Measurements from ENCODE around the gene CBFA2T3. TPM values are rescaled to one million over a fixed set of nuclear protein-coding genes. Genes with fewer than 3 reads are reported as not detected.

The CBFA2T3 gene
- total and polyA plus RNA-seq, 2 of the 8 experiments (the other 6 are each of a cell fraction or from before 2014, with no cell fraction given), result 0.51 to 1.3 TPM

DNA sequence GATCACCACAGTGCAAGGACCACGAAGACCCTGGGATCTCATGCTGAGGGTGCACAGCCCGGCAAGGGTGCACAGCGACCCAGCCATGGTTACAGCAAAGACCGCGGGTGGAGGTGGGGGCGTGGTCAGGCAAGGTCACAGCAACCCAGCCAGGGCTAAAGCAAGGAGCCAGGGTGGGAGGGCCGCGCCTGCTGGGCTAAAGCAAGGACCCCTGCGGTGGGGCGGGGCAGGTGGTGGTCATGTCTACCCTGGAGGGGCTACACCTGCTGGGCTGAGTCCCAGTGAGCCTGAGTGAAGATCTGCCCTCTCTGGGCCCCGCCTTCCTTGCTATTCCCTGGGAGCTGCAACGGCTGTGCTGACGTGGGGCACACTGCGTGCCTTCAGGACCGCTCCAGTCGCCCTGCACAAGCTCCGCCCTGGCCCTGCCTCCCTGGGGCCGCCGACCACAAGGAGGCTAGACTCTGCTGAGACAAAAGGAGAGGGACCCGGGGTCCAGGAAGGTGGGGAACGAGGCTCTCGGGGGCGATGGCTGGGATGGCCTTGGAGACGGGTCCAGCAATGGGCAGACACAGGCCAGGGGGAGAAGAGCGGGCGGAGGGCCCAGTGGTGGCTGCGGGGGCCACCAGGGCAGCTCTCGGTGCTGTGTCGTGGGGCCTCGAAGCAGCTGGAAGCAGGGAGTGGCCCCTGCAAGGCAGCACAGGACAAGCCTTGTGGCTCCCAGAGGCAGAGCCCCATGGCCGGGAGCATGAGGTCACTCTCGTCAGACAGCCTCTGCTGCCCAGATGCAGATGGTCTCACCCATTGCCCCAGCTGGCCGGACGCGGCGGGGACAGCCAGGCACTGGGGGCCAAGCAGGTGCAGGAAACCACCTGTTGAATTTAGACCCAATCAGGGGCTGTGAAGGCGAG, 52.8 kb downstream of the CBFA2T3 start:
- no peak for FAIRE-seq
- TF ChIP-seq ASH2L (IDR thresholded peaks at IDR 0.05; ENCODE audit: low read length), result no peak
- TF ChIP-seq GABPA (IDR thresholded peaks at IDR 0.05; ENCODE audit: borderline replicate concordance, insufficient read depth, low read length), result peak; percentile 34; the same call in 1 of the 2 replicates
- Histone ChIP-seq H4K5ac (ENCODE audit: insufficient read length, low read depth, low read length) (no peak overlapping the region), H3K14ac (ENCODE audit: insufficient read length) (no peak overlapping the region), H3K79me1 (ENCODE audit: low read depth, low read length) (no peaks in the 10 kb centered on the region), H3K56ac (replicated peaks; ENCODE audit: insufficient read length, low read depth, low read length) (no peak overlapping the region), H2BK12ac (ENCODE audit: low read depth, low read length) (peak overlapping the region; percentile 95; the same call in 1 of the 2 replicates), H3K79me2 (ENCODE audit: control insufficient read depth in 1 of 2, insufficient read depth in 2 of 2, low read length in 2 of 2) (no peaks in the 10 kb centered on the region), H2AFZ (ENCODE audit: low read length) (no peak overlapping the region), H3K4me2 (ENCODE audit: insufficient read depth in 1 of 2, low read depth in 2 of 2, low read length in 2 of 2) (no peak overlapping the region; a peak in 1 of 4 replicates), H3K4me3 (ENCODE audit: extremely low read depth in 1 of 4, insufficient read depth in 2 of 4, low read depth in 3 of 4, low read length in 4 of 4) (no peak overlapping the region), H2AK5ac (ENCODE audit: low read depth, low read length) (no peak overlapping the region), H3K4ac (replicated peaks; ENCODE audit: insufficient read length, low read depth, low read length) (no peak overlapping the region), H3K27me3 (replicated peaks in 1 of 4; ENCODE audit: control insufficient read depth in 3 of 4, extremely low read depth in 1 of 4, insufficient read depth in 3 of 4, low read length in 3 of 4) (no peaks in the 10 kb centered on the region), H2BK5ac (ENCODE audit: low read depth, low read length) (peak overlapping the region; percentile 81; the same call in 1 of the 2 replicates), H3K4me1 (replicated peaks in 1 of 4; ENCODE audit: control insufficient read depth in 3 of 4, insufficient read depth in 4 of 4, low read length in 3 of 4) (peaks cover 0 to 30% (median 16%) of the 10 kb centered on the region in 4 experiments; a peak in 5 of 7 replicates), H4K8ac (ENCODE audit: extremely low read depth, insufficient read depth, low read length) (peak overlapping the region; percentile 42), H3K27ac (ENCODE audit: low read depth, low read length) (no peak overlapping the region), H3K23ac (ENCODE audit: insufficient read length) (no peak overlapping the region), H2BK20ac (ENCODE audit: low read length) (0 out of 2 replicates have a peak overlapping the region, but pooled peaks have one; percentile 95), H4K20me1 (replicated peaks in 1 of 2; ENCODE audit: control insufficient read depth in 1 of 2, insufficient read depth in 2 of 2, low read length in 2 of 2) (no peaks in the 10 kb centered on the region), H3K23me2 (ENCODE audit: low read depth, low read length) (no peaks in the 10 kb centered on the region), H4K91ac (replicated peaks; ENCODE audit: insufficient read length, low read length) (peak overlapping the region; percentile 68), H3K9ac (replicated peaks in 1 of 4; ENCODE audit: extremely low read depth in 1 of 4, low read depth in 3 of 4, low read length in 3 of 4) (no peak overlapping the region), H3K36me3 (ENCODE audit: control insufficient read depth in 2 of 4, insufficient read depth in 4 of 4, low read length in 3 of 4) (no peaks in the 10 kb centered on the region), H3K9me3 (ENCODE audit: insufficient read depth in 2 of 2, low read depth in 1 of 2, low read length in 1 of 2) (no peaks in the 10 kb centered on the region), H2BK15ac (ENCODE audit: low read length) (peak overlapping the region; percentile 88; the same call in 1 of the 2 replicates), H3K18ac (ENCODE audit: extremely low read depth, low read length) (peak overlapping the region; percentile 78), H2BK120ac (replicated peaks; ENCODE audit: low read depth, low read length) (no peak overlapping the region)
- ChIA-PET CTCF (ENCODE audit: partially characterized antibody) (interaction anchor here (0.6 to 1.7 kb wide), 9 partner anchors 11 to 1876 kb away, joined by 3 to 5 read pairs (median 3); no protein-coding TSS in a partner anchor), POLR2A (ENCODE audit: partially characterized antibody) (interaction anchor here (0.6 to 1.3 kb wide), 3 partner anchors 232 to 295 kb away, joined by 3 to 4 read pairs (median 3); partner anchors contain the start of gene ZNF778)
- 71% methylated on average over 22 of the region's 37 CpGs; no CpG with 5 or more reads in 1 of the 2 experiments for WGBS, 2 experiments (ENCODE audit: extremely low coverage in 1 of 2, insufficient coverage in 1 of 2, insufficient read length in 1 of 2, insufficient replicate concordance in 2 of 2, low coverage in 1 of 2, low lambda C conversion rate in 2 of 2, missing lambda C conversion rate in 1 of 2)
- no peak for DNase-seq (ENCODE audit: low read depth in 1 of 2, low spot score in 2 of 2)
